H1 (cell line): ENCODE data around the gene TNFRSF13B. TPM values are rescaled to one million over a fixed set of nuclear protein-coding genes. Genes with fewer than 3 reads are reported as not detected.

Experiments
- polyA plus RNA-seq, 7 experiments: library from polyadenylated mRNA; depleted of rRNA in 3 of 7; stranded (reverse) in 5 of 7; unstranded in 2 of 7; fragments of >200 nt in 5 of 7; fragments of 200-250 nt in 2 of 7; gene quantifications; 1 replicate in 5 of 7; 2 replicates in 1 of 7; 4 replicates in 1 of 7; pipeline versions ENCODE4 v1.2.1 to v1.2.3, GENCODE V29; 2011 to 2013; ENCODE audit warnings: missing spikeins in 2 of 7, mixed read lengths in 2 of 7
- total RNA-seq: library from RNA; stranded (reverse); fragmentation: NEBNext Ultra II Directional; extraction: Animal tissue kit (Norgen Biotek cat#: 25700); gene quantifications from 2 replicates; pipeline ENCODE4 v1.2.1, GENCODE V29; 2021
- TF ChIP-seq, protein P1 (sequence below): fragments of 300-600 bp; sonication (generic); IDR thresholded peaks from 2 replicates; pipeline ENCODE4 v1.7.1; 2012; ENCODE audit warnings: low read length, moderate library complexity, mild to moderate bottlenecking, inconsistent platforms; ENCODE audit not compliant: insufficient replicate concordance

The TNFRSF13B gene
- total and polyA plus RNA-seq, 2 of the 8 experiments (the other 6 are each of a cell fraction or from before 2014, with no cell fraction given) = not detected

GRCh38 chr17:16905593-16906191 is 66.2 kb downstream of the TNFRSF13B start (continued):
- TF ChIP-seq, protein P1, sequence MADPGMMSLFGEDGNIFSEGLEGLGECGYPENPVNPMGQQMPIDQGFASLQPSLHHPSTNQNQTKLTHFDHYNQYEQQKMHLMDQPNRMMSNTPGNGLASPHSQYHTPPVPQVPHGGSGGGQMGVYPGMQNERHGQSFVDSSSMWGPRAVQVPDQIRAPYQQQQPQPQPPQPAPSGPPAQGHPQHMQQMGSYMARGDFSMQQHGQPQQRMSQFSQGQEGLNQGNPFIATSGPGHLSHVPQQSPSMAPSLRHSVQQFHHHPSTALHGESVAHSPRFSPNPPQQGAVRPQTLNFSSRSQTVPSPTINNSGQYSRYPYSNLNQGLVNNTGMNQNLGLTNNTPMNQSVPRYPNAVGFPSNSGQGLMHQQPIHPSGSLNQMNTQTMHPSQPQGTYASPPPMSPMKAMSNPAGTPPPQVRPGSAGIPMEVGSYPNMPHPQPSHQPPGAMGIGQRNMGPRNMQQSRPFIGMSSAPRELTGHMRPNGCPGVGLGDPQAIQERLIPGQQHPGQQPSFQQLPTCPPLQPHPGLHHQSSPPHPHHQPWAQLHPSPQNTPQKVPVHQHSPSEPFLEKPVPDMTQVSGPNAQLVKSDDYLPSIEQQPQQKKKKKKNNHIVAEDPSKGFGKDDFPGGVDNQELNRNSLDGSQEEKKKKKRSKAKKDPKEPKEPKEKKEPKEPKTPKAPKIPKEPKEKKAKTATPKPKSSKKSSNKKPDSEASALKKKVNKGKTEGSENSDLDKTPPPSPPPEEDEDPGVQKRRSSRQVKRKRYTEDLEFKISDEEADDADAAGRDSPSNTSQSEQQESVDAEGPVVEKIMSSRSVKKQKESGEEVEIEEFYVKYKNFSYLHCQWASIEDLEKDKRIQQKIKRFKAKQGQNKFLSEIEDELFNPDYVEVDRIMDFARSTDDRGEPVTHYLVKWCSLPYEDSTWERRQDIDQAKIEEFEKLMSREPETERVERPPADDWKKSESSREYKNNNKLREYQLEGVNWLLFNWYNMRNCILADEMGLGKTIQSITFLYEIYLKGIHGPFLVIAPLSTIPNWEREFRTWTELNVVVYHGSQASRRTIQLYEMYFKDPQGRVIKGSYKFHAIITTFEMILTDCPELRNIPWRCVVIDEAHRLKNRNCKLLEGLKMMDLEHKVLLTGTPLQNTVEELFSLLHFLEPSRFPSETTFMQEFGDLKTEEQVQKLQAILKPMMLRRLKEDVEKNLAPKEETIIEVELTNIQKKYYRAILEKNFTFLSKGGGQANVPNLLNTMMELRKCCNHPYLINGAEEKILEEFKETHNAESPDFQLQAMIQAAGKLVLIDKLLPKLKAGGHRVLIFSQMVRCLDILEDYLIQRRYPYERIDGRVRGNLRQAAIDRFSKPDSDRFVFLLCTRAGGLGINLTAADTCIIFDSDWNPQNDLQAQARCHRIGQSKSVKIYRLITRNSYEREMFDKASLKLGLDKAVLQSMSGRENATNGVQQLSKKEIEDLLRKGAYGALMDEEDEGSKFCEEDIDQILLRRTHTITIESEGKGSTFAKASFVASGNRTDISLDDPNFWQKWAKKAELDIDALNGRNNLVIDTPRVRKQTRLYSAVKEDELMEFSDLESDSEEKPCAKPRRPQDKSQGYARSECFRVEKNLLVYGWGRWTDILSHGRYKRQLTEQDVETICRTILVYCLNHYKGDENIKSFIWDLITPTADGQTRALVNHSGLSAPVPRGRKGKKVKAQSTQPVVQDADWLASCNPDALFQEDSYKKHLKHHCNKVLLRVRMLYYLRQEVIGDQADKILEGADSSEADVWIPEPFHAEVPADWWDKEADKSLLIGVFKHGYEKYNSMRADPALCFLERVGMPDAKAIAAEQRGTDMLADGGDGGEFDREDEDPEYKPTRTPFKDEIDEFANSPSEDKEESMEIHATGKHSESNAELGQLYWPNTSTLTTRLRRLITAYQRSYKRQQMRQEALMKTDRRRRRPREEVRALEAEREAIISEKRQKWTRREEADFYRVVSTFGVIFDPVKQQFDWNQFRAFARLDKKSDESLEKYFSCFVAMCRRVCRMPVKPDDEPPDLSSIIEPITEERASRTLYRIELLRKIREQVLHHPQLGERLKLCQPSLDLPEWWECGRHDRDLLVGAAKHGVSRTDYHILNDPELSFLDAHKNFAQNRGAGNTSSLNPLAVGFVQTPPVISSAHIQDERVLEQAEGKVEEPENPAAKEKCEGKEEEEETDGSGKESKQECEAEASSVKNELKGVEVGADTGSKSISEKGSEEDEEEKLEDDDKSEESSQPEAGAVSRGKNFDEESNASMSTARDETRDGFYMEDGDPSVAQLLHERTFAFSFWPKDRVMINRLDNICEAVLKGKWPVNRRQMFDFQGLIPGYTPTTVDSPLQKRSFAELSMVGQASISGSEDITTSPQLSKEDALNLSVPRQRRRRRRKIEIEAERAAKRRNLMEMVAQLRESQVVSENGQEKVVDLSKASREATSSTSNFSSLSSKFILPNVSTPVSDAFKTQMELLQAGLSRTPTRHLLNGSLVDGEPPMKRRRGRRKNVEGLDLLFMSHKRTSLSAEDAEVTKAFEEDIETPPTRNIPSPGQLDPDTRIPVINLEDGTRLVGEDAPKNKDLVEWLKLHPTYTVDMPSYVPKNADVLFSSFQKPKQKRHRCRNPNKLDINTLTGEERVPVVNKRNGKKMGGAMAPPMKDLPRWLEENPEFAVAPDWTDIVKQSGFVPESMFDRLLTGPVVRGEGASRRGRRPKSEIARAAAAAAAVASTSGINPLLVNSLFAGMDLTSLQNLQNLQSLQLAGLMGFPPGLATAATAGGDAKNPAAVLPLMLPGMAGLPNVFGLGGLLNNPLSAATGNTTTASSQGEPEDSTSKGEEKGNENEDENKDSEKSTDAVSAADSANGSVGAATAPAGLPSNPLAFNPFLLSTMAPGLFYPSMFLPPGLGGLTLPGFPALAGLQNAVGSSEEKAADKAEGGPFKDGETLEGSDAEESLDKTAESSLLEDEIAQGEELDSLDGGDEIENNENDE = no peak
